HG03565 (cell line): ENCODE results near the gene SMIM10L2A.
"Not testable (repeated sequence)": the region's sequence is repeated elsewhere in the genome, so short reads cannot be mapped to it uniquely, and the experiment has no call there.

Experiments used
- ATAC-seq: cut with Tn5 transposase; IDR thresholded peaks from one replicate; pipeline ENCODE4 v1.9.1; 2021; ENCODE audit warnings: mild to moderate bottlenecking, moderate library complexity; ENCODE audit not compliant: unreplicated experiment

SMIM10L2A gene

GRCh38 chrX:135421932-135422809, at the start of gene SMIM10L2A:
Gene SMIM10L2A, plus strand, starts transcription at chrX:135421944. Its CDS starts 188 bp downstream, at chrX:135422132.
- peak; percentile 28 for ATAC-seq

GRCh38 chrX:135373357-135373756, 48.4 kb upstream of the SMIM10L2A start:
- ATAC-seq = no peak

GRCh38 chrX:135382260-135382659, 39.5 kb upstream of the SMIM10L2A start:
- no peak for ATAC-seq

- ATAC-seq = no peak
Measured at GRCh38 chrX:135383249-135383648, 38.5 kb upstream of the SMIM10L2A start.

- no peak for ATAC-seq
Measured at GRCh38 chrX:135384161-135384836, 37.4 kb upstream of the SMIM10L2A start.

GRCh38 chrX:135388841-135389240, 32.9 kb upstream of the SMIM10L2A start:
- no peak for ATAC-seq

GRCh38 chrX:135389243-135389642, 32.5 kb upstream of the SMIM10L2A start:
- ATAC-seq = no peak

- ATAC-seq = no peak
Measured at GRCh38 chrX:135389717-135390116, 32.0 kb upstream of the SMIM10L2A start.

GRCh38 chrX:135391734-135392133, 30.0 kb upstream of the SMIM10L2A start:
- no peak for ATAC-seq

GRCh38 chrX:135393051-135393450, 28.7 kb upstream of the SMIM10L2A start:
- ATAC-seq = no peak

GRCh38 chrX:135395064-135395463, 26.7 kb upstream of the SMIM10L2A start:
- ATAC-seq = no peak

GRCh38 chrX:135396109-135396508, 25.6 kb upstream of the SMIM10L2A start:
- no peak for ATAC-seq

- ATAC-seq = no peak
Measured at GRCh38 chrX:135396566-135396965, 25.2 kb upstream of the SMIM10L2A start.

- ATAC-seq = no peak
Measured at GRCh38 chrX:135397652-135398051, 24.1 kb upstream of the SMIM10L2A start.

GRCh38 chrX:135403374-135403773, 18.4 kb upstream of the SMIM10L2A start:
- no peak for ATAC-seq

- not testable (repeated sequence) for ATAC-seq
Measured at GRCh38 chrX:135406428-135406827, 15.3 kb upstream of the SMIM10L2A start.

GRCh38 chrX:135408794-135409193, 12.9 kb upstream of the SMIM10L2A start:
- peak; percentile 64 for ATAC-seq

GRCh38 chrX:135410861-135411627, 10.7 kb upstream of the SMIM10L2A start:
- ATAC-seq = no peak

GRCh38 chrX:135411893-135412292, 9.9 kb upstream of the SMIM10L2A start:
- no peak for ATAC-seq

GRCh38 chrX:135416546-135416945, 5.2 kb upstream of the SMIM10L2A start:
- no peak for ATAC-seq

GRCh38 chrX:135420831-135421230, 913 bp upstream of the SMIM10L2A start:
- no peak for ATAC-seq
